Measurements from ENCODE around the gene JMJD7. TPM values are rescaled to one million over a fixed set of nuclear protein-coding genes. Genes with fewer than 3 reads are reported as not detected.

JMJD7 gene
- total and polyA plus RNA-seq, 9 of the 15 experiments (the other 6 are each of a cell fraction or from before 2014, with no cell fraction given) = 1.2 to 13.9 (median 6.1) TPM

DNA sequence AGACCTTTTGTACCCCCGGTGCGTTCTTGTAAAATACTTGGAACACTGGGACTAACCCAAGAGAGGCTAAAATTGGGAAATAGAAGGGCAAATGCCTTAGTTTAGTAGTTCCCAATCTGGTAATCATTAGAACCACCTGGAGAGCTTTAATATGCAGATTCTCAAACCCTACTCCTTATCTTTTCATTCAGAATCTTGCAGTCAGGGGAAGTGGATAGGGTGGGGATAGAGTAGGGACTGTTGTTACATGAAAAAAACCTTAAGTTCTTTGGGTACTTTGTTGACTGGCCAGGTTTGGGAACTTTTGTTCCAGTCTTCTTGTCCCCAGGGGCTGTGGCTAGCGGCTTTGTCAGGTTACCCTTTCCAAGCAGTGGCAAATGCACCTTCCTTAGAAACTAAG, 37.7 kb upstream of the JMJD7 start:
- in situ Hi-C loops (cut with MboI) (no loop called here), intact Hi-C loops (cut with micrococcal nuclease) (no loop called here)
- no peaks in the 10 kb centered on the region for H3K9me3 ChIP-seq (replicated peaks; ENCODE audit: control insufficient read depth, insufficient read depth, low read depth, low read length)
- no peak overlapping the region for H2AFZ ChIP-seq (ENCODE audit: low read depth, low read length)
- ATAC-seq (peak; percentile 72), FAIRE-seq (peak; percentile 11), DNase-seq (ENCODE audit: extremely low read depth in 1 of 4, low spot score in 3 of 4) (peak in 3 of 4 experiments; percentile 33 to 53 (median 43))
- POLR2A ChIA-PET = interaction anchor here (0.5 to 2.5 kb wide), 13 partner anchors 10 to 1021 kb away, joined by 3 to 7 read pairs (median 3); partner anchors contain the start of genes C15orf62, MAPKBP1 and MGA
- H4K20me1 ChIP-seq (replicated peaks; ENCODE audit: control insufficient read depth, insufficient read depth, low read length) = peaks cover 16% of the 10 kb centered on the region
- H3K4me1 ChIP-seq (replicated peaks in 1 of 2; ENCODE audit: control insufficient read depth in 2 of 2, insufficient read depth in 2 of 2, low read length in 2 of 2) = peaks cover 30 to 53% of the 10 kb centered on the region in 2 experiments
- H3K27ac ChIP-seq (ENCODE audit: extremely low read depth, low read depth, low read length) = peak overlapping the region; percentile 64; the same call in 1 of the 3 replicates
- no peaks in the 10 kb centered on the region for H3K36me3 ChIP-seq (ENCODE audit: control insufficient read depth, insufficient read depth, low read length)
- H3K4me2 ChIP-seq (ENCODE audit: insufficient read depth, low read length) = peak overlapping the region; percentile 60; the same call in 1 of the 2 replicates
- WGBS (ENCODE audit: insufficient coverage, low coverage, missing lambda C conversion rate) = 0% methylated on average over 3 of the region's 3 CpGs
- 0 out of 3 replicates have a peak, but pooled peaks cover 5% of the 10 kb centered on the region for H3K79me2 ChIP-seq (ENCODE audit: control insufficient read depth, insufficient read depth, low read length)
- BruUV-seq (replicated peaks) = no TSS peak
- H3K4me3 ChIP-seq = peak overlapping the region; percentile 4
- CTCF ChIA-PET (ENCODE audit: low intra/inter-chr PET ratio) = no interaction called here
- peaks cover 5% of the 10 kb centered on the region for H3K9me1 ChIP-seq (ENCODE audit: control insufficient read depth, insufficient read depth, low read length)
- H3K9ac ChIP-seq (ENCODE audit: insufficient read depth in 1 of 2, low read depth in 2 of 2, low read length in 2 of 2) = peak overlapping the region in 1 of 2 experiments; percentile 56; a peak in 2 of 4 replicates
- H3K27me3 ChIP-seq (ENCODE audit: control insufficient read depth in 2 of 2, insufficient read depth in 2 of 2, low read length in 2 of 2) = no peaks in the 10 kb centered on the region
- TF ChIP-seq DNMT1 (IDR thresholded peaks at IDR 0.05) = no peak
- no peak for TF ChIP-seq ESRRA (IDR thresholded peaks at IDR 0.05; ENCODE audit: borderline replicate concordance, low read depth)
- TF ChIP-seq, protein P1, sequence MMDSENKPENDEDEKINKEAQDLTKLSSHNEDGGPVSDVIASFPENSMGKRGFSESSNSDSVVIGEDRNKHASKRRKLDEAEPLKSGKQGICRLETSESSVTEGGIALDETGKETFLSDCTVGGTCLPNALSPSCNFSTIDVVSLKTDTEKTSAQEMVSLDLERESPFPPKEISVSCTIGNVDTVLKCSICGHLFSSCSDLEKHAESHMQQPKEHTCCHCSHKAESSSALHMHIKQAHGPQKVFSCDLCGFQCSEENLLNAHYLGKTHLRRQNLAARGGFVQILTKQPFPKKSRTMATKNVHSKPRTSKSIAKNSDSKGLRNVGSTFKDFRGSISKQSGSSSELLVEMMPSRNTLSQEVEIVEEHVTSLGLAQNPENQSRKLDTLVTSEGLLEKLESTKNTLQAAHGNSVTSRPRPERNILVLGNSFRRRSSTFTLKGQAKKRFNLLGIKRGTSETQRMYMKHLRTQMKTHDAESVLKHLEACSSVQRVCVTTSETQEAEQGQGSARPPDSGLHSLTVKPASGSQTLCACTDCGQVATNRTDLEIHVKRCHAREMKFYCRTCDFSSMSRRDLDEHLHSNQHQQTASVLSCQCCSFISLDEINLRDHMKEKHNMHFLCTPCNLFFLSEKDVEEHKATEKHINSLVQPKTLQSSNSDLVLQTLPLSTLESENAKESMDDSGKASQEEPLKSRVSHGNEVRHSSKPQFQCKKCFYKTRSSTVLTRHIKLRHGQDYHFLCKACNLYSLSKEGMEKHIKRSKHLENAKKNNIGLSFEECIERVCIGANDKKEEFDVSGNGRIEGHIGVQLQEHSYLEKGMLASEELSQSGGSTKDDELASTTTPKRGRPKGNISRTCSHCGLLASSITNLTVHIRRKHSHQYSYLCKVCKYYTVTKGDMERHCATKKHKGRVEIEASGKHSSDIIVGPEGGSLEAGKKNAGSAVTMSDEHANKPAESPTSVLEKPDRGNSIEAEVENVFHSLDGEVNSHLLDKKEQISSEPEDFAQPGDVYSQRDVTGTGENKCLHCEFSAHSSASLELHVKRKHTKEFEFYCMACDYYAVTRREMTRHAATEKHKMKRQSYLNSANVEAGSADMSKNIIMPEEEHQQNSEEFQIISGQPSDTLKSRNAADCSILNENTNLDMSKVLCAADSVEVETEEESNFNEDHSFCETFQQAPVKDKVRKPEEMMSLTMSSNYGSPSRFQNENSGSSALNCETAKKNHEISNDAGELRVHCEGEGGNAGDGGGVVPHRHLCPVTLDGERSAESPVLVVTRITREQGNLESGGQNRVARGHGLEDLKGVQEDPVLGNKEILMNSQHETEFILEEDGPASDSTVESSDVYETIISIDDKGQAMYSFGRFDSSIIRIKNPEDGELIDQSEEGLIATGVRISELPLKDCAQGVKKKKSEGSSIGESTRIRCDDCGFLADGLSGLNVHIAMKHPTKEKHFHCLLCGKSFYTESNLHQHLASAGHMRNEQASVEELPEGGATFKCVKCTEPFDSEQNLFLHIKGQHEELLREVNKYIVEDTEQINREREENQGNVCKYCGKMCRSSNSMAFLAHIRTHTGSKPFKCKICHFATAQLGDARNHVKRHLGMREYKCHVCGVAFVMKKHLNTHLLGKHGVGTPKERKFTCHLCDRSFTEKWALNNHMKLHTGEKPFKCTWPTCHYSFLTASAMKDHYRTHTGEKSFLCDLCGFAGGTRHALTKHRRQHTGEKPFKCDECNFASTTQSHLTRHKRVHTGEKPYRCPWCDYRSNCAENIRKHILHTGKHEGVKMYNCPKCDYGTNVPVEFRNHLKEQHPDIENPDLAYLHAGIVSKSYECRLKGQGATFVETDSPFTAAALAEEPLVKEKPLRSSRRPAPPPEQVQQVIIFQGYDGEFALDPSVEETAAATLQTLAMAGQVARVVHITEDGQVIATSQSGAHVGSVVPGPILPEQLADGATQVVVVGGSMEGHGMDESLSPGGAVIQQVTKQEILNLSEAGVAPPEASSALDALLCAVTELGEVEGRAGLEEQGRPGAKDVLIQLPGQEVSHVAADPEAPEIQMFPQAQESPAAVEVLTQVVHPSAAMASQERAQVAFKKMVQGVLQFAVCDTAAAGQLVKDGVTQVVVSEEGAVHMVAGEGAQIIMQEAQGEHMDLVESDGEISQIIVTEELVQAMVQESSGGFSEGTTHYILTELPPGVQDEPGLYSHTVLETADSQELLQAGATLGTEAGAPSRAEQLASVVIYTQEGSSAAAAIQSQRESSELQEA (IDR thresholded peaks at IDR 0.05; ENCODE audit: low read depth) = no peak
- peak; percentile 58 for TF ChIP-seq TAL1 (IDR thresholded peaks at IDR 0.05)
- TF ChIP-seq KDM5B (IDR thresholded peaks at IDR 0.05; ENCODE audit: insufficient replicate concordance, low read depth, low read length) = no peak
- peak; percentile 52; the same call in 1 of the 2 replicates for TF ChIP-seq KLF16 (IDR thresholded peaks at IDR 0.05)
- TF ChIP-seq KDM2B (CRISPR knock-in tag; IDR thresholded peaks at IDR 0.05) = no peak
- TF ChIP-seq NCOR1 (IDR thresholded peaks at IDR 0.05) = peak; percentile 15; the same call in 1 of the 2 replicates
- TF ChIP-seq ZNF212 (CRISPR knock-in tag; IDR thresholded peaks at IDR 0.05) = no peak
- TF ChIP-seq SOX6 (IDR thresholded peaks at IDR 0.05) = 0 out of 2 replicates have a peak, but pooled peaks have one; percentile 32
- no peak for TF ChIP-seq SIN3A (IDR thresholded peaks at IDR 0.05; ENCODE audit: borderline replicate concordance in 2 of 2, control insufficient read depth in 1 of 2, low read depth in 2 of 2, low read length in 2 of 2)
- no peak for TF ChIP-seq NR3C1 (CRISPR knock-in tag; IDR thresholded peaks at IDR 0.05)
- TF ChIP-seq TCF3 (CRISPR knock-in tag; IDR thresholded peaks at IDR 0.05) = peak; percentile 62
- 0 out of 4 replicates have a peak, but pooled peaks of 1 of the 2 experiments have one; percentile 38 for TF ChIP-seq HDAC1 (IDR thresholded peaks at IDR 0.05)
- TF ChIP-seq HDAC2 (IDR thresholded peaks at IDR 0.05) = no peak
- TF ChIP-seq TEAD4 (IDR thresholded peaks at IDR 0.05; ENCODE audit: low read length) = peak; percentile 83
- no peak for TF ChIP-seq TEAD4 (CRISPR knock-in tag; IDR thresholded peaks at IDR 0.05; ENCODE audit: borderline replicate concordance)
